Stimulated activated CD4-positive, alpha-beta T cell treated with anti-CD3 and anti-CD28 coated beads, Interleukin-4, amount 100 ng/mL, for 4 hours (primary cell): ENCODE results near the gene EN2.

Experiments used
- DNase-seq, 2 experiments: peaks; one replicate each; pipeline ENCODE4 v3.0.0-alpha.2; 2020

The EN2 gene

DNA sequence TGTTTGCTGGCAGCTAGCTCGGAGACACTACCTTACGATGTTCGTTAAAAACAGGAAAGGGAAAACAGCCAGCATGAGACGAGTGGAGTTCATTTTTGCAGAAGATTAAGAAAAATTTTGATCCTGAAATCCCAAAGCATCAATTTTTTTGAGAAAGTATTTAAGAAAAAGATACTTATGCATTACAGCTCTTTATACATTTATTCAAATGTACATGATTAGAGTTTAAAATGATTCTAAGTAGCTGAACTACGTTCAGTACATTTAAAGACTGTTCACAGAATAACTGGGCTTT, 53.7 kb downstream of the EN2 start:
- DNase-seq = no peak

DNA sequence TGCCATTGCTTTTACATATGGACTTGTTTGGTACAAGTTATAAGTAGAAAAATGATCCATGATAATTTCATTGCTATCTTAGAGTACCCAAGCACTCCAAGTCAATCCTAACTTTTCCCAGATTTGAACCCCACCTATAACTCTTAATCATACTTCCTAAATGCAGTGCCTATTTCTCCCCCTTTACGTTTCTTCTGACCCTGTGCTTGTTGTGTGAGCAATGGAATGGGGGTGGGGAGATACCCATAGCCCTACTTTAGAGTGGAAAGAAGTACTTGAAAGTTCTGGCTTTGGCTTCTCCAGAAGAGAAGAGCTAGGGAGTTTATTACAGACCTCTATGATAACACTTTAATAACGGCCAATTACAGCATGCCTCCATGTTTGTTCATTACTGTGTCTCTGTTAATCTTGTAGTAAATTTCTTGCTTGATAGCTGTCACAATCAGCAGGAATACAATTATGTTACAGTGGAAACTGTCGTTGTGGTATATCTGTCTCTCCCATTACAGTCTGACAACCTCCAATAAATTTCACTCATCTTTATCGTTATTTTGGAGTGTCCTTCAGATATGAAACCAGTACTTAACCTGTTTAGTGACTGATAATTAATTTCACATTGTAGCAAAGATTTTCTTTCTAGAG, 54.4 kb downstream of the EN2 start:
- no peak for DNase-seq

DNA sequence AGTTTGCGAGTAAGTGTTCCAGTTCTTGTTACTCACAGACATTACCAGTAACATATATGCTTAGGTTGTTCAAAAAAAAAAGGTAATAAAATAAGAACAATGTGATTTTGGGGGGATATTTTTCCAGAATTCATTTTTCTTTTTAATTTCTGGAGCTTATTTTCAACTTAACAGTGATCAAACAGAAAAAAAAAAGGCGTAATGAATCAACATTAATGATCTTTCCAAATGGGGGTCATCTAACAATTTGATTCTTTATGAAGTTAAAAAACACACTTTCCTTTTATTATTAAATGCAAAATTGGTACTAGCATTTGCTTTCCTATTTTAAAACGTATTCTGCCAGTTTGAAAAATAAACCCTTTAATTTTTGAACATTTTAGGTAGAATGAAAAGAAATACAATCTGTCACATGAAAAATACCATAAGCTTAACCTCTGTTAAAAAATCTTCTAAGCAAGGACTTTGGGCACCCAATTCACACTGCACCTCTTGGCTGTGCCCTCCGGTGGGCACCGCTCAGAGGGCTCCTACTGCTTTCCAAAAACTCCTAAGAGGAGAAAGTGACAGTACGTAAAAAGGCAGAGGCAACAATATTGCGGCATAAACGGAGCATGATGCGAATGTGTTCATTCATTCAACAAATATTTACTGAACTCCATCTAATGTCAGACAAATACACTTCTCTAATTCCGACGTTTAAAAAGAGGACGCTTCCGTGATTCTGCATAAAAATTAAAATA, 55.8 kb downstream of the EN2 start:
- no peak for DNase-seq

DNA sequence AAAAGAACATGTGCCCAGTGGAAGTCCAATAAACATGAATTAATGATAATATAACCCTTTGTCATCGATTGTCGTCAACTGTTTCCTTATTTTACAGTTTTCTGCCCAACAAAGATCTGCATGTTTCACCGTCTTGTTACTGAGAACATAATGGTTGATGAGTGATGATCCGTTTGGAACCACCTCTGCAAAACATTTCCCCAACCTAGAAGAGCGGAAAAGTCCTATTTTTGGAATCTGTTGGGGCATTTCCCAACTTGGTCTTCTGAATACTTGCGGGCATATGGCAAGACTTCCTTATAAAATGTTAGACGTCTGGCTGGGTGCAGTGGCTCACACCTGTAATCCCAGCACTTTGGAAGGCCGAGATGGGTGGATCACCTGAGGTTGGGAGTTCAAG, 56.4 kb downstream of the EN2 start:
- no peak for DNase-seq
